IPS-NIHi7 (cell line): Measurements from ENCODE around the gene HK2.
"Not testable (repeated sequence)": the region's sequence is repeated elsewhere in the genome, so short reads cannot be mapped to it uniquely, and the experiment has no call there.

ENCODE experiments used
- DNase-seq: peaks from one replicate; pipeline ENCODE4 v3.0.0; 2012; ENCODE audit warnings: mixed read lengths; ENCODE audit errors: extremely low spot score

HK2 gene

GRCh38 chr2:74833418-74834233 lies at the start of gene HK2:
TSS of gene HK2 (plus strand) at chr2:74834127. CDS start at chr2:74834581, 454 bp downstream.
- peak; percentile 97 for DNase-seq

- no peak for DNase-seq
These were observed 44.7 kb upstream of the HK2 start for GRCh38 chr2:74789271-74789670.

GRCh38 chr2:74792282-74792681 lies 41.6 kb upstream of the HK2 start:
- DNase-seq: no peak

- DNase-seq: not testable (repeated sequence)
These were observed 39.0 kb upstream of the HK2 start for GRCh38 chr2:74794878-74795277.

GRCh38 chr2:74806355-74806839 lies 27.5 kb upstream of the HK2 start:
- DNase-seq: no peak

GRCh38 chr2:74806920-74807319 lies 27.0 kb upstream of the HK2 start:
- no peak for DNase-seq

- no peak for DNase-seq
These were observed 20.9 kb upstream of the HK2 start for GRCh38 chr2:74812787-74813590.

GRCh38 chr2:74814102-74814501 lies 19.8 kb upstream of the HK2 start:
- DNase-seq: no peak

- no peak for DNase-seq
These were observed 18.0 kb upstream of the HK2 start for GRCh38 chr2:74815941-74816340.

- DNase-seq: no peak
These were observed 17.2 kb upstream of the HK2 start for GRCh38 chr2:74816540-74817303.

- no peak for DNase-seq
These were observed 16.6 kb upstream of the HK2 start for GRCh38 chr2:74817304-74817675.

GRCh38 chr2:74819702-74820101 lies 14.2 kb upstream of the HK2 start:
- no peak for DNase-seq

GRCh38 chr2:74821177-74822126 lies 12.5 kb upstream of the HK2 start:
- no peak for DNase-seq

- no peak for DNase-seq
These were observed 11.0 kb upstream of the HK2 start for GRCh38 chr2:74822771-74823566.

- no peak for DNase-seq
These were observed 9.2 kb upstream of the HK2 start for GRCh38 chr2:74824679-74825078.

- DNase-seq: no peak
These were observed 5.4 kb upstream of the HK2 start for GRCh38 chr2:74828543-74828942.

- no peak for DNase-seq
These were observed 2.0 kb upstream of the HK2 start for GRCh38 chr2:74831693-74832530.

- DNase-seq: not testable (repeated sequence)
These were observed 386 bp downstream of the HK2 start for GRCh38 chr2:74834234-74834791.
